ENCODE data around the gene DOCK9. TPM values are rescaled to one million over a fixed set of nuclear protein-coding genes. Genes with fewer than 3 reads are reported as not detected.

DOCK9 gene
- total RNA-seq, 1 experiment from 2014 or later: 30.5 TPM

DNA sequence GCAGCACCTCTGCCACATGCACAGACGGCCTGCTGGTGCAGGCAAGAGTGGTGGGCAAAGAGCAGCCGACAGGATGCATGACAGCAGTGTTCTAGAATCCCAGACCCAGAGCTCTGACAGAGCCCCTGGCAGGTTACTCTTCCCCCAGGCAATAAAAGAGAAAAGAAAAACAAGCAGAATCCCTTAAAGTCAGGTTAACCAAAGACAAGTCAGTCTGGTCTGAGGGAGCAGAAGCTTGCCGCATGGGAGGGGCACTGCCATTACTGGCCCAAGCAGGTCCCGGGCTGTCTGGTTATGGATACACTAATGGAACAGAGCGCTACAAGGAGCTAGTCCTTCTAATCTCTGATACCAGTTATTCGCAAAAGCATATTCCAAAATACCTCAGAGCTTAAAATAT lies 36.1 kb upstream of the DOCK9 start:
- no peak overlapping the region for H3K4me3 ChIP-seq (ENCODE audit: low read depth in 2 of 2, low read length in 2 of 2)
- ATAC-seq (no peak), DNase-seq (ENCODE audit: low read depth, low spot score) (no peak)
- intact Hi-C loops (cut with micrococcal nuclease; ENCODE audit: unreplicated experiment) (no loop called here), in situ Hi-C loops (cut with HindIII; ENCODE audit: low pct_unique_long_range_greater_than_20kb, low sequenced_read_pairs) (no loop called here)
- H3K9me3 ChIP-seq (ENCODE audit: control insufficient read depth, insufficient read depth, low read depth, low read length): no peaks in the 10 kb centered on the region
- H3K27ac ChIP-seq (ENCODE audit: low read length): no peak overlapping the region
- ChIA-PET CTCF (no interaction called here), POLR2A (no interaction called here)
- BruUV-seq (replicated peaks): no TSS peak
- no peaks in the 10 kb centered on the region for H3K36me3 ChIP-seq (ENCODE audit: control insufficient read depth, insufficient read depth, low read length)
- TF ChIP-seq SIN3A (IDR thresholded peaks at IDR 0.05; ENCODE audit: borderline replicate concordance, insufficient read depth, low read depth, low read length) (no peak), TCF7L2 (IDR thresholded peaks at IDR 0.05; ENCODE audit: low read depth, low read length) (no peak), CTCF (IDR thresholded peaks at IDR 0.05) (no peak), POLR2AphosphoS5 (IDR thresholded peaks at IDR 0.05; ENCODE audit: low read depth, low read length) (no peak)
- TF ChIP-seq, protein P1, sequence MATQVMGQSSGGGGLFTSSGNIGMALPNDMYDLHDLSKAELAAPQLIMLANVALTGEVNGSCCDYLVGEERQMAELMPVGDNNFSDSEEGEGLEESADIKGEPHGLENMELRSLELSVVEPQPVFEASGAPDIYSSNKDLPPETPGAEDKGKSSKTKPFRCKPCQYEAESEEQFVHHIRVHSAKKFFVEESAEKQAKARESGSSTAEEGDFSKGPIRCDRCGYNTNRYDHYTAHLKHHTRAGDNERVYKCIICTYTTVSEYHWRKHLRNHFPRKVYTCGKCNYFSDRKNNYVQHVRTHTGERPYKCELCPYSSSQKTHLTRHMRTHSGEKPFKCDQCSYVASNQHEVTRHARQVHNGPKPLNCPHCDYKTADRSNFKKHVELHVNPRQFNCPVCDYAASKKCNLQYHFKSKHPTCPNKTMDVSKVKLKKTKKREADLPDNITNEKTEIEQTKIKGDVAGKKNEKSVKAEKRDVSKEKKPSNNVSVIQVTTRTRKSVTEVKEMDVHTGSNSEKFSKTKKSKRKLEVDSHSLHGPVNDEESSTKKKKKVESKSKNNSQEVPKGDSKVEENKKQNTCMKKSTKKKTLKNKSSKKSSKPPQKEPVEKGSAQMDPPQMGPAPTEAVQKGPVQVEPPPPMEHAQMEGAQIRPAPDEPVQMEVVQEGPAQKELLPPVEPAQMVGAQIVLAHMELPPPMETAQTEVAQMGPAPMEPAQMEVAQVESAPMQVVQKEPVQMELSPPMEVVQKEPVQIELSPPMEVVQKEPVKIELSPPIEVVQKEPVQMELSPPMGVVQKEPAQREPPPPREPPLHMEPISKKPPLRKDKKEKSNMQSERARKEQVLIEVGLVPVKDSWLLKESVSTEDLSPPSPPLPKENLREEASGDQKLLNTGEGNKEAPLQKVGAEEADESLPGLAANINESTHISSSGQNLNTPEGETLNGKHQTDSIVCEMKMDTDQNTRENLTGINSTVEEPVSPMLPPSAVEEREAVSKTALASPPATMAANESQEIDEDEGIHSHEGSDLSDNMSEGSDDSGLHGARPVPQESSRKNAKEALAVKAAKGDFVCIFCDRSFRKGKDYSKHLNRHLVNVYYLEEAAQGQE (IDR thresholded peaks at IDR 0.05; ENCODE audit: insufficient read depth in 1 of 2, low read depth in 2 of 2, low read length in 1 of 2): no peak
- H3K4me1 ChIP-seq (ENCODE audit: control insufficient read depth, insufficient read depth, low read length): no peaks in the 10 kb centered on the region
- H3K27me3 ChIP-seq (ENCODE audit: control insufficient read depth, insufficient read depth, low read length): no peaks in the 10 kb centered on the region

DNA sequence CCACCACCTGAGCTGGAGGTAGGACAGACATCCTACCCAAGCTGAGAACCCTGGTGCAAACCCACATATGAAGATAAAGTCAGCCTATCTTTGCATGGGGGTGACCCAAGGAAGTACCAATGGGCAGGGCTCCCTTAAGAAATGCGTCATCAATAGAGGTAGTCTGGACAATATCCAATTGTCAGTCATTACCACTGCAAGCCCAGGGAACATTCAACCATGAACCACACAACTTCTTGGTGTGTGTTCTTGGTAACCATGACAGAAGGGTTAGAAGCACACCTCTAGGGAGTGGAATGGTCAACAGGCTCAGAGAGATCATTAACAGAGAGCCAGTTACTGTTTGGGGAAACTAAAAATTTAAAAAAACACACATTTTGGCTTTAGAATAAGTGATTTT lies 34.7 kb upstream of the DOCK9 start:
- in situ Hi-C loops (cut with HindIII; ENCODE audit: low pct_unique_long_range_greater_than_20kb, low sequenced_read_pairs) (no loop called here), intact Hi-C loops (cut with micrococcal nuclease; ENCODE audit: unreplicated experiment) (no loop called here)
- Histone ChIP-seq H3K4me1 (ENCODE audit: control insufficient read depth, insufficient read depth, low read length) (no peaks in the 10 kb centered on the region), H3K4me3 (ENCODE audit: low read depth in 2 of 2, low read length in 2 of 2) (no peak overlapping the region), H3K9me3 (ENCODE audit: control insufficient read depth, insufficient read depth, low read depth, low read length) (no peaks in the 10 kb centered on the region), H3K27ac (ENCODE audit: low read length) (no peak overlapping the region), H3K27me3 (ENCODE audit: control insufficient read depth, insufficient read depth, low read length) (no peaks in the 10 kb centered on the region), H3K36me3 (ENCODE audit: control insufficient read depth, insufficient read depth, low read length) (no peaks in the 10 kb centered on the region)
- no TSS peak for BruUV-seq (replicated peaks)
- TF ChIP-seq TCF7L2 (IDR thresholded peaks at IDR 0.05; ENCODE audit: low read depth, low read length) (no peak), POLR2AphosphoS5 (IDR thresholded peaks at IDR 0.05; ENCODE audit: low read depth, low read length) (no peak), CTCF (IDR thresholded peaks at IDR 0.05) (no peak), SIN3A (IDR thresholded peaks at IDR 0.05; ENCODE audit: borderline replicate concordance, insufficient read depth, low read depth, low read length) (no peak)
- TF ChIP-seq, protein P1 (IDR thresholded peaks at IDR 0.05; ENCODE audit: insufficient read depth in 1 of 2, low read depth in 2 of 2, low read length in 1 of 2): no peak
- ChIA-PET CTCF (no interaction called here), POLR2A (no interaction called here)
- no peak for ATAC-seq
- no peak for DNase-seq (ENCODE audit: low read depth, low spot score)

Data from Panc1 (cell line).